A673 (cell line): ENCODE measurements around the gene CSNK1D.

Experiments used
- EZH2 ChIP-seq: fragments of 200-600 bp; sonication (generic); IDR thresholded peaks from 2 replicates; pipeline ENCODE4 v1.6.1; 2017; ENCODE audit warnings: borderline replicate concordance, low read depth, mild to moderate bottlenecking, mixed read lengths, antibody characterized with exemption, low read length; ENCODE audit not compliant: poor library complexity, severe bottlenecking
- TF ChIP-seq, protein P1 (sequence below): fragments of 300-800, 200-600 bp; sonication (generic); conservative IDR thresholded peaks from 2 replicates; pipeline ENCODE4 v1.5.1; 2017; ENCODE audit warnings: low read depth, mild to moderate bottlenecking, antibody characterized with exemption, low read length, moderate library complexity, mixed read lengths

DNA sequence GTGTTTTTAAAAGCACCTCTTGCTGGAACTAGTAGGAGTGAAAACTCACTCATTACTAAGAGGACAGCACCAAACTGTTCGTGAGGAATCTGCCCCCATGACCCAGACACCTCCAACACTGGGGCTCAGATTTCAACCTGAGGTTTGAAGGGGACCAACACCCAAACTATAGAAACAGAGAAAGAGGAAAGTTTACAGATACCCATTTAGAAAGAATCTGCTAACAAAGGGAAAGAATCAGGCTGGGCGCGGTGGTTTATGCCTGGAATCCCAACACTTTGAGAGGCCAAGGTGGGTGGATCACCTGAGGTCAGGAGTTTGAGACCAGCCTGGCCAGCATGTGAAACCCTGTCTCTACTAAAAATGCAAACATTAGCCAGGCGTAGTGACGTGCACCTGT is 3.4 kb upstream of the CSNK1D start:
- TF ChIP-seq, protein P1, sequence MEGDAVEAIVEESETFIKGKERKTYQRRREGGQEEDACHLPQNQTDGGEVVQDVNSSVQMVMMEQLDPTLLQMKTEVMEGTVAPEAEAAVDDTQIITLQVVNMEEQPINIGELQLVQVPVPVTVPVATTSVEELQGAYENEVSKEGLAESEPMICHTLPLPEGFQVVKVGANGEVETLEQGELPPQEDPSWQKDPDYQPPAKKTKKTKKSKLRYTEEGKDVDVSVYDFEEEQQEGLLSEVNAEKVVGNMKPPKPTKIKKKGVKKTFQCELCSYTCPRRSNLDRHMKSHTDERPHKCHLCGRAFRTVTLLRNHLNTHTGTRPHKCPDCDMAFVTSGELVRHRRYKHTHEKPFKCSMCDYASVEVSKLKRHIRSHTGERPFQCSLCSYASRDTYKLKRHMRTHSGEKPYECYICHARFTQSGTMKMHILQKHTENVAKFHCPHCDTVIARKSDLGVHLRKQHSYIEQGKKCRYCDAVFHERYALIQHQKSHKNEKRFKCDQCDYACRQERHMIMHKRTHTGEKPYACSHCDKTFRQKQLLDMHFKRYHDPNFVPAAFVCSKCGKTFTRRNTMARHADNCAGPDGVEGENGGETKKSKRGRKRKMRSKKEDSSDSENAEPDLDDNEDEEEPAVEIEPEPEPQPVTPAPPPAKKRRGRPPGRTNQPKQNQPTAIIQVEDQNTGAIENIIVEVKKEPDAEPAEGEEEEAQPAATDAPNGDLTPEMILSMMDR = no peak
- no peak for TF ChIP-seq EZH2
